GM18520 (cell line): ENCODE data around the gene MOCOS.
"Not testable (repeated sequence)": the region's sequence is repeated elsewhere in the genome, so short reads cannot be mapped to it uniquely, and the experiment has no call there.

Experiments
- ATAC-seq: cut with Tn5 transposase; IDR thresholded peaks from one replicate; pipeline ENCODE4 v1.9.1; 2021; ENCODE audit not compliant: unreplicated experiment

MOCOS gene

DNA sequence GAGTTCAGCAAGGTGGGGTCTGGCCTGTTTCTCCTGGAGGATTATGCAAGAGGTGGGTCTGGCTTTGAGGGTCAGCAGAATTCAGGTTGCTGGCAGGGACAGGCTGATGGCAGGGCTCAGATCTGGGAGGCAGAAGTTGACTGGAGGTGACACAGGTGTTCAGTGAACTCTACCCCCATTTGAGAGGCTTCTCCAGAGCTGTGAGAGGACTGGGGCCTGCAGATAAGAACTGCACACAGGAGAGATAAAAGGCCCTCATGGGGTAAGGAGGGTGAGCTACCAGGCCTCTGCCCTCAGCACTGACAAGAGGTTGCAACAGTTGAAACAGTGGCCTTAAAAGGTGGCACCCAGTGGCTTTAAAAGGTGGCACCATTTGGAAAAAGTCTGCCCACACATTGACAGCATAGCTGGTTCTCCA is 13.1 kb downstream of the MOCOS start:
- no peak for ATAC-seq

DNA sequence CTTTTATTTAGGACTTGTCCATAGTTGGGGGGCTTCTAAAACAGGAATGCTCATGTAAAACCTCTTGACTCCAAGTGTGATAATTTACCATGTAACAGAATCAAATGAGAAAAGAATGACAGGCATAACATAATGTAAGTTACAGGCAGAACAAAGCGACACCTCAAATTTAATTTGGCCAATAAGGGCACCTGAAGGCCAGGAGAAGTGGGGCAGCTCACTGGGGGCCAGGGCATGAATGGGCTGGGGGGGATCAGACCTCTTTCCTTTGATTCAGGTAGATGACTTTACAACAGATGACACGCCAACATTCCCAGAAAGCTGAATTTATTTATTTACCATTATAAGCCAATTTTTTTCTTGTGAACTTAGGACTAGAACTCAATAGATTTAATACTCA is 14.5 kb downstream of the MOCOS start:
- ATAC-seq: no peak

DNA sequence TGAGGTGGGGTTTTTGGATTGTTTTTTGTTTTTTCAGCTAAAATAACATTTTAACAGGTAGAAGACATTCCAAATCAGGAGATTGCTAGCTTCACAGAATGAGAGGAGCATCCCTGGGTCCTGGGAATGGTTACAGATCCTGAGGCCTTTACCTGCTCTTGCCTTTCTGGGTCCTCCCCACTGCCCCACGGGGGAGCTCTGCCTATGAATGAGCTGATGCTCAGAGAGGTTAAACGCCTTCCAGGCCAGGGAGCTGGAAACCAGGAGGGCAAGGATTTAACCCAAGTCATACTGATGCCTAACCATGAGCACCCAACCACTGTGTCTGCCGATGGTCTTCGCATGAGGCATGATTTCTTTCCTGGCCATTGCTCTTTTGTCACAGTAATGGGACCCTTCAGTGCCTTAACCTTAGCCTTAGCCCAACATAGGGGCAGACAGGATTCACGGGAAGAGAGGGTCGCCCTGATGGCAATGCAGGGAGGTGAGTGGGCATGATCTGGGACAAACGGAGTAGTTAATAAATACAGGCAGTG is 16.1 kb downstream of the MOCOS start:
- no peak for ATAC-seq

DNA sequence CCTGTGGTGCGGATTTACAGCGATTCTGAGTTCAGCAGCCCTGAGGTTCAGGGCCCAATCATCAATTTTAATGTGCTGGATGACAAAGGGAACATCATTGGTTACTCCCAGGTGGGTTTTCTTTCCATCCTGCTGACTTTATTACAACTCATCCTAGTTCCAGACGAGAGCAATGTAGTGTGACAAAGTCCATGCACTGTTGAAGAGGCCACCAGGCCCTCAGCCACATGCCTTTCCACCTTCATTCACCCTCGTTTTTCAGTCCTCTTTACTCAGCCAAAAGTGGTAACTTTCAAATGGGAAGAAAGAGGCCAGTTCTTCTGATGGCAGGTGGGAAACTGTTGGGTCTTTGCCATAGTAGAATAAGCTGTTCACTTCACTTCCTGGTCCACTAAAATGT is 17.9 kb downstream of the MOCOS start:
- no peak for ATAC-seq

DNA sequence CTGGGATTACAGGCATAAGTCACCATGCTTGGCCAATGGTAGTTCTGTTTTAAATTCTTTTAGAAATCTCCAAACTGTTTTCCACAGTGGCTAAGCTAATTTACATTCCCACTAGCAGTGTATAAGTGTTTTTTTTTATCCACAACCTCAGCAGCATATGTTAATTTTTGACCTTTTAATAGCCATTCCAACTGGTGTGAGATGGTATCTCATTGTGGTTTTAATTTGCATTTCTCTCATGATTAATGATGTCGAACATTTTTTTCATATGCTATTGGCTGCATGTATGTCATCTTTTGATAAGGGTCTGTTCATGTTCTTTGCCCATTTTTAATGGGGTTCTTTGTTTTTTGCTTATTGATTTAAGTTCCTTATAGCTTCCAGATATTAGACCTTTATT is 20.0 kb downstream of the MOCOS start:
- no peak for ATAC-seq

DNA sequence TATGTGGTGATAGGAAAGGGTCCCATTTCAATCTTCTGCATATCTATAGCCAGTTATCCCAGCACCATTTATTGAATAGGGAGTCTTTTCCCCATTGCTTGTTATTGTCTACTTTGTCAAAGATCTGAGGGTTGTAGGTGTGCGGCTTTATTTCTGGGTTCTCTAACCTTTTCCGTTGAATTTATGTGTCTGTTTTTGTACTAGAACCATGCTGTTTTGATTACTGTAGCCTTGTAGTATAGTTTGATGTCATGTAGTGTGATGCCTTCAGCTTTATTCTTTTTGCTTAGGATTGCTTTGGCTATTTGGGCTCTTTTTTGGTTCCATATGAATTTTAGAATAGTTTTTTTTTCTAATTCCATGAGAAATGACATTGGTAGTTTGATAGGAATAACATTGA is 20.7 kb downstream of the MOCOS start:
- ATAC-seq: not testable (repeated sequence)

DNA sequence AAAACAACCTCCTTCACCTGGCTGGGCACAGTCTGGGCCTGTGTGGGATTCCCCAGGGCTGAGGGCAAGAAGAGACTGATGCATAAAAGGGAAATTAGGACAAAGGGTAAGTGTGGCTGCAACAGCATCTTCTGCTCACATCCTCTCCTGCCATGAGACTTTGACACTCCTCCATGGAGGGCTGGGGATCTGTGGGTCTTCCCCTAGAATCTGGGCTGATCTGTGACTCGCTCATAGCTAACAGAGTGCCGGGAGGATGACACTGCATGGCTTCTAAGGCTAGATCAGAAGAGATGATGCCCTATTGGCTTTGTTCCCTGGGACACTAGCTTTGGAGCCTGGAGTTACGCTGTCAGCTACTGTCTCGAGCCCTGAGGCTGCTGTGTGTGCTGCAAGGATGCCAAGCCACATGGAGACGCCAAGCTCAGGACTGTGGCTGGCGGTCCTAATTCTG is 24.3 kb downstream of the MOCOS start:
- ATAC-seq: no peak

DNA sequence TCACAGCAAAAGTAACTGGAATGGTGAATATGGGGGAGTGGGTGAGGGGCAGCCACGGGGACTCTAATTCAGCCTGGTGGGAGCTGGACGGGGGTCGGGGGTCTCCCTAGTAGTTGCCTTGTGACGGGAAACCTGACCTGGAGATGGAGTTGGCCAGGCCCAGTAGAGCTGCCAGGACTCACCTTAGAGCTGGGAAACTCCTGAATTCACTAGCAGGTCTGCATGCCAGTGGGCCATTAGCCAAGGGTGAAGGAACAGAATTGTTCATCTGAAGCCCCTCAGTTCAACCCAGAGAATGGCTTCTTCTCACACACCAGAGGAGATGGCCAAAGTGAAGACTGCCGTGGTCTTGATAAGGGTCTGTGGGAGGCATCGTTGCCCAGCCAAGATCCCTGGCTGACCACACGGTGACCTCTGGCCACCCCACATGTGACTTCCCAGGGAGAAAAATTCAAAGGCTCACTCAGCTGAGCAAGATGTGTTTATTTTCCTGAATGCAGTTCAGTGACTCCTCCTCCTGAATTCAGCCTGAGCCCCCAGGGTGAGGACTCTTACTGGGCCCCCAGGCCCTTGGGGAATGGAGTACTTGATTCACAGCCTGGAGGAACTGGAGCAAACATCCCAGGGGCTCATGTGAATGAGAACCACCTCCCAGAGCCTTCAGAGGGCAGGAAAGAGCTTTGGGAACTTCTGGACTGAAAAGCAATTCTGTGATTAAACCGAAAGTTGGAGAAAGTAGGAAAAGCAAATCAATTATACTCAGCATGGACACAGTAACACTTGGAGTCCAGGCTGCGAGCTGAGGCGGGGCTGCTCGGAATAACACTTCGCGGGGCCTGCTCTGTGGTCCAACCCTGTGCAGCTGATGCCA is 25.2 kb downstream of the MOCOS start:
- ATAC-seq: no peak

DNA sequence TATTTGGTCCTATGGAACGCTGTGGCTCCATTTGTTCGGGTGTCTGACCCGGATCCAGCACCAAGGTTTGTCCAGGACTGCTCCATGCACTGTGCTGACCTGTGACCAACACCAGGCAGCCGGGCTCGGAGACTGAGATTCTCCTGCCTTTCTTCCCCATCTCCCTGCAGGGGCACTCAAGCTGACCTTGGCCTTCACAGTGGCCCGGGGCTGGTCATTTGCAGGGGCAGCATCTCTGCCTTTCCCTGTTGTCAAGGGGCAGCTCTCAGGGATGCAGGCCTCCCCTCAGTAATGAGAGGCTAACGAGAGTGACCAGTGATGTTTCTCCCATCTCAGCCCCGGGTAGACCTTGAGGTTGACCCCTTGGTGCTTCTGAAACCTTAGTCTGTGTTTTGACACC is 27.5 kb downstream of the MOCOS start:
- ATAC-seq: no peak

DNA sequence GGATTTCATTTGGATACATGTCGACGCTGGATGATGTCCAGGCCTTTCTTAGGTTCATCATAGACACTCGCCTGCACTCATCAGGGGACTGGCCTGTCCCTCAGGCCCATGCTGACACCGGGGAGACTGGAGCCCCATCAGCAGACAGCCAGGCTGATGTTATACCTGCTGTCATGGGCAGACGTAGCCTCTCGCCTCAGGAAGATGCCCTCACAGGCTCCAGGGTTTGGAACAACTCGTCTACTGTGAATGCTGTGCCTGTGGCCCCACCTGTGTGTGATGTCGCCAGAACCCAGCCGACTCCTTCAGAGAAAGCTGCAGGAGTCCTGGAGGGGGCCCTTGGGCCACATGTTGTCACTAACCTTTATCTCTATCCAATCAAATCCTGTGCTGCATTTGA is 28.3 kb downstream of the MOCOS start:
- no peak for ATAC-seq

DNA sequence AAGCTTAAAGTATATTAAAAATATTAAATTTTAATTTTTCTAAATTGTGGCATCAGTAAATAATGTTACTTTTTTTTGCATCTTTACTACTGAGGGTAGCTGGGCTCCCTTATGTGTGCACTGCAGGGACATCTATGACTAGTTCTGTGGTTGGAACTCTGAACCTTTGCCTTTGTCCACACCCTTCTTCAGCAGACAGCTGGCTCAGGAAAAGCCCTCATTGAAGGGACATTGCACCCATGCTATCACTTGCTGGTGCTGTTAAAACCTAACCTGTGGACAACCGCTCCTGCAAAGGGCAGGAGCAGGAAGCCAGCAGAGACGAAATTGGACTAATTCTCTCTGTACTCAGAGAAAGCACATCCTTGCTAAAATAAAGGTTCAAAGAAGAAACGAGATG is 30.1 kb downstream of the MOCOS start:
- no peak for ATAC-seq

DNA sequence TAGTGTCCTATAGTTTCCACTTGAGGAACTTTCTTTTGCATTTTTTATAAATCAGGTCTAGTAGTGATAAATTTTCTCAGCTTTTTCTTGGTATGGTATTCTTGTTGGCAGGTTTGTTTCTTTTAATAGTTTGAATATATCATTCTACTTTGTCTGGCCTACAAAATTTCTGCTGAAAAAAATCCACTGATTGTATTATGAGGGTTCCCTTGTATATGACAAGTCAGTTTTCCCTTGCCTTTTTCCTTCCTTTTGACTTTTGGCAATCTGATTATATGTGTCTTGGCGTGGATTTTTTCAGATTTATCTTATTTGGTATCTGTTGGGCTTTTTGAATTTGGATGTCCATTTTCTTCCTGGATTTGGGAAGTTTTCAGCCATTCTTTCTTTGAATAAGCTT is 41.9 kb downstream of the MOCOS start:
- ATAC-seq: no peak

DNA sequence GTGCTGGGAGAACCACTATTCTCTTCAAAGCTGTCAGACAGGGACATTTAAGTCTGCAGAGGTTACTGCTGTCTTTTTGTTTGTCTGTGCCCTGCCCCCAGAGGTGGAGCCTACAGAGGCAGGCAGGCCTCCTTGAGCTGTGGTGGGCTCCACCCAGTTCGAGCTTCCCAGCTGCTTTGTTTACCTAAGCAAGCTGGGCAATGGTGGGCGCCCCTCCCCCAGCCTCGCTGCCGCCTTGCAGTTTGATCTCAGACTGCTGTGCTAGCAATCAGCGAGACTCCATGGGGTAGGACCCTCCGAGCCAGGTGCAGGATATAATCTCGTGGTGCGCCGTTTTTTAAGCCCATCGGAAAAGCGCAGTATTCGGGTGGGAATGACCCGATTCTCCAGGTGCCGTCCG is 53.2 kb downstream of the MOCOS start:
- not testable (repeated sequence) for ATAC-seq

DNA sequence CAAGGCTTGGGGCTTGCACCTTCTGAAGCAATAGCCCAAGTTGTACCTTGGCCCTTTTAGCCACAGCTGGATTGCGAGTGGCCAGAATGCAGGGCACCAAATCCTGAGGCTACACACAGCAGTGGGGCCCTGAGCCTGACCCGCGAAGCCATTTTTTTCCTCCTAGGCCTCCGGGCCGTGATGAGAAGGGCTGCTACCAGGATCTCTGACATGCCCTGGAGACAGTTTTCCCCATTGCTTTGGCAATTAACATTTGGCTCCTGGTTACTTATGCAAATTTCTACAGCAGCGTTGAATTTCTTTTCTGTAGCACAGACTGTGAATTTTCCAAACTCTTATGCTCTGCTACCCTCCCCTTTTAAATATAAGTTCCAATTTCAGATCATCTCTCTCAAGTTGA is 54.5 kb downstream of the MOCOS start:
- no peak for ATAC-seq

DNA sequence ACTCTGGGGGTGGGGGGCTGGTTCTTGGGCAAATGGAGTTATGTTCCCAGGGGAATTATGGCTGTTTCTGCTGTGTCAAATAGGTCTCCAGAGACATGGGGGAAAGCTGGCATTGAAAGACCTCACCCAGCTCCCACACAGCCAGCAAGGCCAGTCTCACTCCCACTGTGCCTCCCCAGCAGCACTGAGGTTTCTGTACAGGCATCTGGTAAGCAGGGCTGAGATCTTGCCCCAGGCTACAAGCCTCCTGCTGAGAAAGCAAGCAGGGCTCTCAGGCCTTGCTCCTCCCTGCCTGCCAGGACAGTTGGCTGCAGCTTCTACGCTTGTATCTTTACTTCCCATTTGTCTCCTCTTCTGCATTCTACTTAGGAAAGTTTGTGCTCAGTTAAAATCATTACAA is 59.7 kb downstream of the MOCOS start:
- ATAC-seq: no peak

DNA sequence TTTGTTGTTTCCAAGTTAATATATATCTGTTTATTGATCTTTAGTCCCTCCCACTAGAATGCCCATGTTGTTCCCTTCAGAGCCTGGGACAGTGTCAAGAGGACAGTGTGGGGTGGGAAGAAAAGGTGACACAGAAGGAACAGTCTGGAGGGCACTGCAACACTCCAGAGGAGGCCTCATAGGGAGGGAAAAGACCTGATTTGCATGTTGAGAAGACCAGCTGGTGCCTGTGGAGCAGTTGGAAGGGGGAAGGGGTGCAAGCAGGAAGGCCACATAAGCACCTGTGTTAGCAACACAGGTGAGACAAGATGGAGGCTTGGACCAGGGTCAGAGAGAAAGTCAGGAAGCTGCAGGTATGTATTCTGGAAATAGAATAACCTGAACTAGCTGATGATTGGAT is 62.1 kb downstream of the MOCOS start:
- no peak for ATAC-seq

DNA sequence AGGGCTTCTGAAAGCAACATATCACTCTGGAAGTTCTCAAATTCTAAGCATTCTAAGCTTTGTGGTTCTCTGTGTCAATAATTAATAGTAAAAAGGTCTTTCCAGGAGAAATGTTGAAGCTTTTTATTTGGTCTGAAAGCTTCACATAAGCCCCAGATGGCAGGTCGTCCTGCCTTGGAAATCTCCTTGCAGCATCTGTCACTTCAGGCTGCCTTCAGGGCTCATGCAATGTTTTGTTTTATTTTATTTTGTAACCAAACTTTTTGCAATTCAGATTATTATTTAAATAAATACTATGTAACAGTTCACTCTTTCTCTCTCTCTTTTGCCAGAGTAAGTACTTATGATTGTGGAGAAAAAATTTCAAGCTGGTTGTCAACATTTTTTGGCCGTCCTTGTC is 63.5 kb downstream of the MOCOS start:
- no peak for ATAC-seq

DNA sequence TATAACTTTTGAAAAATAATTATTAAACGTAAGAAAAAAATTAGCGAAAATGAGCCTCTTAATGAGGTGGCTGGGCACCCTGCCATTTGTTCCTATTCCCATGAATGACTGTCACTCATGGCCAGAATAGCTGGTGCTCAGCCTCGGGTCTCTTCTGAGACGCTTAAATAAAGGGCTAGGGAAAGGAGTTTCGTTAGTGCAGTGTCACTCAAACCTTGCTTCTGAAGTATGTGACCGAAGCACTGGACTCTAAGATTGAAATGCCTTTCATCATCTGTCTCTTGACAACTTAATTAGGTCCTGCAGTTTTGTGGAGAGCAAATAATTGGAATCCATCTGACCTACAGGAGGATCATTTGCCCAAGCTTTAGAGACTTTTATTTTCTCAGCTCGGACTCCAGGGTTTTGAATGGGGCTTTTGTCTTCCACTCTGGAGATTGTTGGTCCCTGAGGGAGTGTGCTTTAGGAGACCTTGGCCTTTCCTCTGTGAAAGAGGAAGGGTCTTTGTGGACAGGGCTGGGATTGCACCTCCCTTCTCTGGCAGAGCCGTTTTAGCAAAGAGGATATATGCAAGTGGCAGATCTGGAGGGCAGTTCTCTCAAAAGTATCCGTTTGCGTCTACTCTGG is 67.9 kb downstream of the MOCOS start:
- no peak for ATAC-seq

DNA sequence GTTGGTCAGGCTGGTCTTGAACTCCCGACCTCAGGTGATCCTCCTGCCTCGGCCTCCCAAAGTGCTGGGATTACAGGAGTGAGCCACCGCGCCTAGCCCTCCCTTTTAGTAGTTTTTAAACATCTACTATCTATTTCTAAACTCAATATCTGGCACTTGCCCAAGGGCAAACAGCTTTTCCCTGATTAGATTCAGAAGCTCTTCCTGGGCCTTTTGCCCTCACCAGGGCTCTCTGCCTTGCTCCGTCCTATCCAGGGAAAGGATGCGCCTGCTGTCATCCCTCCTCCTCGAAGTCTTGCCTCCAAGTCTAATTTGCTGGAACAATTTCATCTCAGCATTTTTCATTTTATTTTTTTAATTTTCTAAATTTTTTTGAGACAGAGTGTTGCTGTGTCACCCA is 68.8 kb downstream of the MOCOS start:
- ATAC-seq: no peak

DNA sequence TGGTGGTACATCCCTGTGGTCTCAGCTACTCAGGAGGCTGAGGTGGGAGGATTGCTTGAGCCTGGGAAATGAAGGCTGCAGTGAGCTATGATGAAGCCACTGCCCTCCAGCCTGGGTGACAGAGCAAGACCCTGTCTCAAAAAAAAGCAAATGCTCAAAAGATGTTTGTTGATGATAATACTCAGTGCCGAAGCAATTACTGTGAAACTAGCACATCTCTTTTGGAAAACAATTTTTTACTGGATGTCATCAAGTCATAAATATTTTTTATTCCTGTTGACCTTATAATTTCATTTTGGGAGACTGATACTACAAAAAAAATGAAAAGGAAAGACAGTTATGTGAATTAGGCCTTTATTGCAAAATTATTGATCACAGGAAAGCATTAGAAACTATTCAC is 75.7 kb downstream of the MOCOS start:
- ATAC-seq: no peak

DNA sequence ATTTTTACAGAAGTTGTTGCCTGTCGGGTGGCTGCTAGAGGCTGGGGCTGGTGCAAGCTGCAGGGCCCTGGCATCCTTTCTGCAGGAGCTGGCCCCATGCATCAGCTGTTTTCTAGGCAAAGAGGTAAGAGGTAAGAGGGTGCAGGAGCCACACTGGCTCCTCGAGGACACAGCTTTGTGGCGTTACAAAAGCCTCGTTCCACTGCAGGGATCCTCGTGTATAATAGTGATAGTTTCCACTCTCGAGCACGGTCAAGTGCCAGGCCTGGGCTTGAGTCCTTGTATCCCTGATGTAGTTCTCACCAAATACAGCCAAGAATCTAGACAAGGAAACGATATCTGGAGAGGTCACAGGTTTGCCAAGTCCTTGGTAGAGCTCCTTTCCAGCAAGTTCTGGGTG is 77.0 kb downstream of the MOCOS start:
- no peak for ATAC-seq

DNA sequence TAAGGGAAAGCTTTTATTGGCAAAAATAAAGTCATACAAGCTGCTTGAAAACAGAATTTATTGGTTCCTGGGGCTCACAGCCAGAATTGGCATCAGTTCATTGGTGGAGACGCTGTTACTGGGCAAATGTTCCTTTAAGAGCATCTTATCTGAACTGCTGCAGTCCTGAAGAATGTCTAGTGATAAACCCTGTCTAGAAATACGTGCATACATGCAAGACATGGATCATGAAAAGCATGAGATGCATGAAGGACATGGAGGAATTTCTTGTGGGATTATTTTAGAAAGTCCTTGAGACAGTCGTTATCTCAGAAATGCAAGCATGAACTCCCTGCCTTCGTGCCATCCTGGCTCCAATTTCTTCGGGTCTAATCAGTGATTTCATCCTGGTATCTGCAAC is 77.7 kb downstream of the MOCOS start:
- ATAC-seq: no peak
